ENCODE measurements around the gene TRMT2A.

The TRMT2A gene

DNA sequence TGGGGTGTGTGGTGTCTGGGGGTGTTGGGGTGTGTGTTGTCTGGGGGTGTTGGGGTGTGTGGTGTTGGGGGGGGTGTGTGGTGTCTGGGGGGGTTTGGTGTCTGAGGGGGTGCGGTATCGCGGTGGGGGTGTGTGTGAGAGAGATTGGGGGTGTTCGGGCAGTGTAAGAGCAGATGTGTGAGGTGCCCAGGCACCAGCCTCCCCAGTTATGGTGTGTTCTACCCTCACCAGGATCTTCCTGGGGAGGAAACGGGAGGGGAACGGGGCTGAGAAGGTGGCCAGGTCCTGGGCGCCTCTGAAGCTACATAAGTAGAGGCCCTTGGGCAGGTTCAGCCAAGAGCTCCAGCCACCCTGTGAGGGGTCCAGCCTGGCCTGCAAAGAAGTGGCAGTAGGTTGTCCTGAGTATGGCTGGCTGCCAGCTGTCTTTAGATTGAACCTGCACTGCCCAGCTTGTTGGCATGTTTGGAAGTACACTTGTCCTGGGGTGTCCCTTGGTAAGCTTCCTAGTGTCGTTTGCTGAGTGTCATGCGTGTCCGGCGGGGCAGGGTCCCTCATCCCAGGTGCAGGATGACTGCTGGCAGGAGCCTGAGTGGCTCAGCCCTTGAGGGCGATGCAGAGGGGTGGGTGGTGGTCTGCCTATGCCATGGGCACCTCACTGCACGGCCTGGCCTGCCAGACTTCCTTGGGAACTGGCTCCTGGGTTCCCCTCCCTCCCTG, 6.5 kb upstream of the TRMT2A start:
- DNase-seq (ENCODE audit: low read depth in 1 of 2, low spot score in 1 of 2), result no peak

DNA sequence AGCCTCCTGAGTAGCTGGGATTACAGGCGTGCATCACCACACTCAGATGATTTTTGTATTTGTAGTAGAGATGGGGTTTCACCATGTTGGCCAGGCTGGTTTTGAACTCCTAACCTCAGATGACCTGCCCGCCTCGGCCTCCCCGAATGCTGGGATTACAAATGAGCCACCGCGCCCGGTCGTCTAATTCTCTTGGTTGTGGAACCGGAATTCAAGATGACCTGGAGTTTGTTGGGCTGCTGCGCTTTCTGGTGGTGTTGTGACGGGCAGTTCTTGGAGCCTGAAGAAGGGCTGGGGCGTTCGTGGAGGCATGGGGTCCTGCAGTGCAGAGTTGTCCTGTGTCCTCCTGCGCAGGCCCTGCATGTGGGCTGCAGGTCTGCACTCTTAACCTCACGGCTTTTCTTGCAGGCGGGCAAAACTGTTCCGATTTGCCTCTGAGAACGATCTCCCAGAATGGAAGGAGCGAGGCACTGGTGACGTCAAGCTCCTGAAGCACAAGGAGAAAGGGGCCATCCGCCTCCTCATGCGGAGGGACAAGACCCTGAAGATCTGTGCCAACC, 4.9 kb upstream of the TRMT2A start:
- no peak for DNase-seq (ENCODE audit: low read depth in 1 of 2, low spot score in 1 of 2)

DNA sequence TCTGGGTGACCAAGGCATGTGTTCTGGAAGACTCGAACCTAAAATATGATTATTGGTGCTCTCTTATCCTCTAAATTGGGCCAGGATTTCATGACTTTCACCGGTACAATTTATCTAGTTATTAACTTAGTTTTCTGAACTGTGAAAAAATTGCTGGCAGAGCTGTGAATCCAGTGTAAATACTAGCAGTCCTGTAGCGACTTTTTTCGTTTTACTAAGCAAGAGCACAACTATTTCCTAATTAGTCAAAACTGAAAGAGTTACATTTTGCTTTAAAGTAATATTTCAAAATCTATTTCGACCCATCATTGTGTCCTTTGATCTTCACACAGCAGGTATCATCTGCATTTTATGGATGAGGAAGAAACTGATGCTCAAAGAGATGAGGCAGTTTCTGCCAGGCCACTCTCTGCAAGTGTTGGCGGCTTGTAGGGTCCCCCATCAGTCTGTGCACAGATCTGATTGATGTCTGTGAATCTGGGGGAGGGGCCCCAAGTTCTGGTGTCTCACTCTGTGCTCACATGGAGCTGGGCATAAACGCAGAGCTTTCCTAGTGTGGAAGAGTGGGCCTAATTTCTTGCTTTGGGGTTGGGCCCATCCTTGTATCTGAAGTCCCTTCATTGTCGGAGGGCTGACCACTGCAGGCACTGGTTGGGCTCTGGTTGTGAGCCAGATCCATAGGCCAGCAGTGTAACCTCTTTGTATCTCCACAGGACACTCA, 1.4 kb upstream of the TRMT2A start:
- no peak for DNase-seq (ENCODE audit: low read depth in 1 of 2, low spot score in 1 of 2)

DNA sequence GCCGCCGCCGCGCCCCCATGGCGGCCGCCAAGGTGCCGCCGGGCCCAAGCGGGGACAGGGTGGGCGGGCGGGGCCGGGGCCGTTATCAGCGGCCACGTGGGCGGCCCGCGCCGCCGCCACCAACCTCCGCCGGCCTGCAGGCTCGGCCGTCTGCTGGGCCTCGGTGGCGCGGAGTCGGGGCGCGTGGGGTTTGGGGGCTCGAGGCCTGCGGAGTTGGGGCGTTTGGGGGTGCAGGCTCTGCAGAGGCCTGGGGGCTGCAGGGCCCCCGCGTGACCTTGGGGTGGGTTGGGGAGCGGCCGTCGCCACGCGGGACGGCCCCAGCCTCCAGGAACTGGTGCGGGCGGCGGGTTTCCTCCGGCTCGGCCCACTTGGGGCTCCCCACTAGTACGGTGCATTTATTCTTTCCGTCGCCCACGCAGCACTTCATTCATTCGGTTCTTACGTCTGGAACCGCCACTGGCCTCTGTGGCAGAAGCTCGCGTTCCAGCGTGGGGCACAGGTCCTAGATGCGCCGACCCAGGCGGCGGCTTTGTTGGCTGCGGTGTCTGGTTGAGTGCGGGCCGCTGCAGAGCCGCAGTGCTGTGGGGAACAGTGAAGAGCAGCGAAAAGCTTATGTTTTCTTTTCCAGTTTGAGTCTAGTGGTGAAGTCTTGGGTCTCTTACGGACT, 740 bp upstream of the TRMT2A start:
- DNase-seq (ENCODE audit: low read depth in 1 of 2, low spot score in 1 of 2), result peak; percentile 64 to 81

DNA sequence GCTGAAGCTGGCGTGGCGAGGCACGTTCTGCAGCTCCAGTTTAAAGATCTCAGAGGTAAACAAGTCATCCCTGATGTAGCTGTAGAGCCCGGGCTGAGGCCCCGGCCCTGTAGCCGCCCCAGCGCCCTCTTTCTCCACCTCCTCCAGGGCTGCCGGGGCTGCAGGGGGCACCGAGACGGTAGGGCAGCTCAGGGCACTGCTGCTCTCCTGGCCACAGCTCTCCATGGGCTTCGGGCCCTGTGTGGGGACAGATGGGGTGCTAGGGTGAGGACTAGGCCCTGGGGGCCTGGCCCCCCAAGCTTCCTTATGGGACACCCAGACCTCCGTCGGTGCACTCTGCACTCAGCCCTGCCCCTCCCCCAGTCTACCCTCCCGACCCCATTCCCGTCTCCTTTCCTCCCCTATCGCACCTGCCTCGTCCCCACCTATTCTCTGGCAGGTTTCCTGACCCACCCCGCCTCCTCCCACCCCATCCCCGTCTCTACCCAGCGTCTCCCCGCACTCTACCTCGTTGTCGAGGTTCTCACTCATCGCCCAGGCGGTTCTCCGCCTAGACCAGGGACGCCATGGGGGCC, 563 bp downstream of the TRMT2A start:
- no peak for DNase-seq (ENCODE audit: low read depth in 1 of 2, low spot score in 1 of 2)

DNA sequence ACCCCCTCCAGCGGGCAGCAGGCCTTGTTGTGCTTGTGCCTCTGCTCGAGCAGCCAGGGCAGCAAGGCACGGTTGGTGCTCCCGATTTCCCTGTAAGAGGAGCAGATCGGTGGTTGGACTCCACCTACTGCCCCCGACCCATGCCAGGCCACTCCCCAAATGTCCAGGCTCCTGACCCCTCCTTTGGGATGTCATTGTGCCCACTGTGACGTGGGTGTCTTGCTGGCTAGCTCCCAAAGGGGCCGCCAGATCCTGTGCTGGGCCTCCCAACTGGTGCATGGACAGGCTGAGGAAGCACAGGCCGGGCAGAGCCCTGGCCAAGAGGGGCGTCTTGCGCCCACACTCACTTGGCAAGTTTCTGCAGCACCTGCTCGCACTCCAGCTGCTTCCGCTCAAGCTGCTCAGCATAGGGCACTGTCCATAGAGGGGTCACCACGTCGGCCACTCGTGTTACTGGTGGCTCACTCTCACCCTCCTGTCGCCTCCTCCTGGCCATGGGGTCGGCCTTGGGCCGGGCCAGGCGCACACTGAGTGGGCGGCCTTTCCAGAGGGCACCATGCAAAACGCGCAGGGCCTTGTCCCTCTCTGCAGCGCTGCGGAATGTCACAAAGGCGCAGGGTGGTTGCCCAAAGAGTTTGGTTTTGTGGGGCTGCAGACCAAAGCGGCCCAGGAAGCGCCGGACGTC, 1.2 kb downstream of the TRMT2A start, which contains the start of gene RANBP1:
Gene RANBP1 (plus strand): TSS at position 414 of the 685 bp plus-strand sequence. CDS start 81 bp downstream, at position 495.
- DNase-seq (ENCODE audit: low read depth in 1 of 2, low spot score in 1 of 2), result no peak

DNA sequence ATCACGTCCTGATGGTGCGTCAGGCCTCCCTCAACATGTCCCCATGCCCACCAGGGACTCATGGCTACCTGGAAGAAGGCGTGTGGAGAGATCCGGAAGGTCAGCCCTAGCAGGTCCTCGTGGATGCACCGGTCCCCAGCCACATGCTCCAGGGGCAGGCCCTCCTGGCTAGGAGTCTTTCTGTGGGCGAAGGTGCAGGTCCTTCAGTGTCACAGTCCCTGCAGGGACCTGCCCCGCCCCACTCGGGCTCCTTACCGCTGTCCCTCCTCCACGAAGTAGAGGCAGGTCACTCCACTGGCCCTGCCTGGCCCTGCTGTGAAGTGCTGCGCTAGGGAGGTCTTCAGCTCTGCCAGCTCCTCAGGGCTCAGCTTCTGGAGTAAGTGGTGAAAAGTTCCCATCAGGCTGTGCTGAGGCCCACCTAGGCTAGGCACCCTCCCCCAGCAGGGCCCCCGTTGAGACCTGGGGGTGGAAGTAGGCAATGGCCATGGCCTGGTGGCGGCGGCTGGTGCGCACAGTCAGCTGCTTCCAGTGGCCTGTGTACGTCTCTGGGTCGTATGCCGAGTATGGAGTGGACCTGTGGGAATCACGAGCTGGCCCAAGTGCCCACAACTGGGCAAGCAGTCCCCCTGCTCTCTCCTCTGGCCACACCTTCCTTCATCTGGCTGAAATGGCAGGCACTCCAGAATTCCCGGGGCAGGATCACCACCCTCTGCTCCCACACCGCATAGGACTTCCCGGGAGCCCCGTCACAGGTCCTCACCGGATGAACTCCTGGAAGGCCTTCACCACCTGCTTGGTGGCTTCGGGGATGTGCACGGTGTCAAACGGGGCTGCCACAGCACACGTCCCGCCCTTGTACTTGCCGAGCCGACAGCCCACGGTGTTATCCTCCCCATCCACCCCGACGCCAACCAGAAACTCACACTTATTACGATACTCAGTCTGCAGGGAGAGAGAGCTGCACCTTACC, 2.2 kb downstream of the TRMT2A start:
- no peak for DNase-seq (ENCODE audit: low read depth in 1 of 2, low spot score in 1 of 2)

DNA sequence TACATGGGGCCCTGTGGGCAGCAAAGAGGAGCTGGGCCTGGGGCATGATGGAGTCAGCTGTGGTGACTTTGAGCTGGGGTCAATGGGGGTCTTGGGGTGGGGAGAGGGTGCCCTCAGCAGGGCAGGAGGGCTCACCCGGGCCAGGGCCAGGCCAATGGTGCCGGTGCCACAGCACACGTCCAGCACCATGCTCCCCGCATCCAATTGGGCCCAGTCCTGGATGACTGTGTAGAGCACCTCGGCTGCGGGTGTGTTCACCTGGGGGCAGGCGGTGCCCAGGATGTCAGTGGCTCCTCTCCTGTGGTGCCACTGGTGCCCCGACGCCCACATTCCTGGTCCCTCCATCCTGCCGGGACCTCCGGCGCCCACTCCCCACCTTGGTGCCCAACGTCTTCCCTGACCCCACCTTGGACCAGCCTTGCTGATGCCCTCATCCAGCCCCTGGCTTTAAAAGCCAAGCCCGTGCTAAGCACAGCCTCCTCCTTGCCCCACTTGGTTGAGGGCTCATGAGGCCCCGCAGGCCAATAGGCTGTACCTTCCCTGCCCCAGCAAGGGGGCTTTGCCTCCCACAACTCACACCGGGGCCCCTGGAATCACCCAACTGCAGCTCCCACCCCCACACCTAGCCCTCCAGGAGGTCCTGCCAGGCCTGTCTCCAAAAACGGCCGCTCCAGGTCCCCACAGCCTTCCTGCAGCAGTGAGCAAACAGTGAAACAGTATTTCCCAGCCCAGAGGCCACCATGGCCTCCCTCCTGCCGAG, 3.3 kb downstream of the TRMT2A start:
- no peak for DNase-seq (ENCODE audit: low read depth in 1 of 2, low spot score in 1 of 2)

DNA sequence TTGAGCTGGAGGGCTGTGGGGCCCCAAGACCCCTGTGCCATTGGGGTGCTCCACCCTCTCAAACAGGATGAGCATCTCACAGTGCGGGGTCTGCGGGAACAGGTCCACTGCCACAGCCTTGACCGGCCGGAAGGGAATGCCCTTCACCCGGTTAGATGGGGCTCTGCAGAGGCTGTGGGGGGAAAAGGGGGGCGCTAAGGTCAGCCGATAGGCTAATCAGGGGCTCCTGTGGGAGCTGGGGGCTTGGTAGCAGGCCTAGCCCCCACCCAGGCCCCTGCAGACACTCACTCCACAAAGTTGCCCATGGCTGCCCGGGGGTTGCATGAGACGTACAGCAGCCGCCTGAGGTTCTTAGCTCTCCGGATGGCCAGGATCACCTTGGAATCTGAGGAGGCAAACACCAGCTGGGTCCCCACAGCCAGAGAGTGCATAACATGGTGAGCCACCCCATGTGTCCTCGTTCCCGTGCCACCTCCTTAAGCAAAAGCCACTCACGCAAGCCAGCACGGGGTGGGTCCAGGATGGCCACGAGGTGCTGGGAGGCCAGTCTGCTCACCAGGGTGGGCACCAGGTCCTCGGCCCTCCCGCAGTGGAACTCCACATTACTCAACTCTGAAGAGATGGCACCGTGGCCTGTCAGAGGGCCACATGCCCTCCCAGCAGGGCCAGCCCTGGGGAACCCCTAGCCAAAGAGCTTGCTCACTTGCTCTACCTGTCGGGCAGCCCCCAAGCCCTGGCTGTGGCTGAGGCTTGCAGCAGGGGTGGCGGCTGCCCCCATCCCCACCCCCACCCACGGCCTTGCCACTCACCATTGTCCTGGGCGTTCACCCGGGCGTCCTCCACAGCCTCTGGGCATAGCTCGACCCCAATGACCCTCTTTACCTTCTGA, 4.2 kb downstream of the TRMT2A start:
- DNase-seq (ENCODE audit: low read depth in 1 of 2, low spot score in 1 of 2), result no peak

DNA sequence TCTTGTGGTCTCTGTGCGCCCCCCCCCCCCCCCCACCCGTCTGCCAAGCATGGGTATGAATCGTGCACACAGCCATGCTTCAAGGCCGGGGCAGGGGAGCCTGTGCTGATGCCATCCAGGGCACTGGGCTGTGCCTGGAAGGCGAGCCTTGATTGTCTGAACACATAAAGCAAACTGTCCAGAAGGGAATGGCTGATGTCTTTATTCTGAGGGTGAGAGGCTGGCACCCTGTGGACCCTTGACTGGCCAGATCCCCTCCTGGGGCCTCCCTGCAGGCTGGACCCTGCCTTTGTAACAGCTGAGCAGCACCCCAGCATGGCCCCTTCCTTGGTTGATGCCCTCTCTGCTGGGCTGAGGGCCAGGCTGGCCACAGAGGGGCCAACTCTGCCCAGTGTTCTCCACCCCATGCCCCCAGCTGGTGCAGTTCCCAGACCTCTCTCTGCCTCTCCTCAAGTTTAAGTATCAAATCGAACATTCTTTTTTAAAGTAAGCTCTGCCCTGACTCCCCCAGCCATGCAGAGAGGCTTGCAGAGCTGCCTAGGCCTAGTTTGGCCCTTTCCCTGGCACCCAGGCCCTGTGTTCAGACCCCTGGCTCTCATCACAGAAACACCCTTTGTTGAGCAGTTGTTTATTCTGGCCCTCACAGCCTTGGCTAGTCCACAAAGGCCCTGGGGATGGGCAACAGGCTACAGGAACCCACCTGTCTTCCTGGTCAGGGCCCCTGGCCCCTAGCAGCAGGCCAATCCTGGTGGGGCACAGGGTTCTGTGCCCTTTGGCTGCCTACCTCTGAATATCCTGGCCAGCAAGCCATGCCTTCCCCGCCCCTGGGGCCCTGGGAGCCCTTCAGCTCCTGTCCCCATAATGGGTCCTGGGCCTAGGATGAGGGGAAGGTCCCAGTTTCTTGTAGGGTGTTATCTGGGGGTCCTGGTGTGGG, 5.1 kb downstream of the TRMT2A start:
- no peak for DNase-seq (ENCODE audit: low read depth in 1 of 2, low spot score in 1 of 2)

DNA sequence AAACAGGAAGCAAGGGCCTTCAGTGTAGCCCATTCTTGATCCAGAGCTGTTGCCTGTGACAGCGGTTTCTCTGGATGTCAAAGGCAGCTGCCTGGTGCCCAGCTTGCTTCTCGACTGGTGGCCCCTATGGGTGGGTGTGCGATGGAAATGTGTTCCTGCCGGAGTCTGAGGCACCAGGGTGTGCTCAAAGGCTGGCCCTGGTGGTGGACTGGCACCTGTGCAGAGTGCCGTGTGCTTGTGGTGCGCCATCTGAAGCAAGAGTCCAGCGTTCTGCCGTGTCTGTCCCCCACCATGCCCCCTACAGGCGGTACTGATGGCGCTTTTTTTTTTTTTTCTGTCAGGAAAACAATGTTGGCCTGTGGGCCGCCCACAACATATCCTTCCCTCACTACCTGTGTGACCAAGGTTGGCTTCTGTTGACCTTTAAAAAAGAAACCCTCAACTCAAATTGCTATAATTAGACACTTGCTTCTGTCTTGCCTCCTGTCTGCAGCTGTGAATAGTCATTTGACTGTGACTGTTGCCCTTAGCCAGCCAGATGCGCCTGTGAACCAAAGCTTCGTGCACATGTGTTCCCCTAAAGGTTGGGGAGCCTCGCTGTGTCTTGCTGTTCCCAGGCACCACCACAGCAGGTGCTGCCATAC, 5.9 kb downstream of the TRMT2A start:
- no peak for DNase-seq (ENCODE audit: low read depth in 1 of 2, low spot score in 1 of 2)

DNA sequence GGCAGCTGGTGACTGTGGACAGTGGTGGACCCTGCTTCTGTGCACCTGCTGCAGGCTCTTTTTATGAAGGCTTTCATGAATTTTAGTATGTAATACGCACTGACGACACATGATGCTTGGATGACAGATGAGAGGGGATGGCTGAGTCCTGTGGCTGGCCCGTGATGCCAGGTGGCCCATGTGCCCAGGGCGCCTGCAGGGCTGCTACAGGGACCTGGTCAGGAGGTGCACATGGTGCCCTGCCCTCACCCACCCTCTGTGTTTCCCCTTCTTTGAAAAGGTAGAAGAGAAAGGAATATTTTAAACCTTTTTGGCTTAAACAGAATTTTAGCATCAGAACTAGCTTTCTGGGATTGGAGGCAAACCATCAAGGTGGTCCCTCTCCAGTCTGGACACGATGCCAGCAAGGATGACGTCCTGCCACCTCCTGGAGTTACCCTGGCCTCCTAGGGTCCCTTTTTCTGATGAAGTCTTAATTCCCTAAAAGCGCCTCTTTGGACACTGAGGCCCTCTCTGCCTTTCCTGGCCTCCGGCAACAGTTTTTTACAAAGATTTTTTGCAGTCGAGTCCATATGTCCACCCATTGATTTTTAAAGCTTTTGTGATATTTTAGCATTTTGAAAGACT, 6.6 kb downstream of the TRMT2A start:
- no peak for DNase-seq (ENCODE audit: low read depth in 1 of 2, low spot score in 1 of 2)

DNA sequence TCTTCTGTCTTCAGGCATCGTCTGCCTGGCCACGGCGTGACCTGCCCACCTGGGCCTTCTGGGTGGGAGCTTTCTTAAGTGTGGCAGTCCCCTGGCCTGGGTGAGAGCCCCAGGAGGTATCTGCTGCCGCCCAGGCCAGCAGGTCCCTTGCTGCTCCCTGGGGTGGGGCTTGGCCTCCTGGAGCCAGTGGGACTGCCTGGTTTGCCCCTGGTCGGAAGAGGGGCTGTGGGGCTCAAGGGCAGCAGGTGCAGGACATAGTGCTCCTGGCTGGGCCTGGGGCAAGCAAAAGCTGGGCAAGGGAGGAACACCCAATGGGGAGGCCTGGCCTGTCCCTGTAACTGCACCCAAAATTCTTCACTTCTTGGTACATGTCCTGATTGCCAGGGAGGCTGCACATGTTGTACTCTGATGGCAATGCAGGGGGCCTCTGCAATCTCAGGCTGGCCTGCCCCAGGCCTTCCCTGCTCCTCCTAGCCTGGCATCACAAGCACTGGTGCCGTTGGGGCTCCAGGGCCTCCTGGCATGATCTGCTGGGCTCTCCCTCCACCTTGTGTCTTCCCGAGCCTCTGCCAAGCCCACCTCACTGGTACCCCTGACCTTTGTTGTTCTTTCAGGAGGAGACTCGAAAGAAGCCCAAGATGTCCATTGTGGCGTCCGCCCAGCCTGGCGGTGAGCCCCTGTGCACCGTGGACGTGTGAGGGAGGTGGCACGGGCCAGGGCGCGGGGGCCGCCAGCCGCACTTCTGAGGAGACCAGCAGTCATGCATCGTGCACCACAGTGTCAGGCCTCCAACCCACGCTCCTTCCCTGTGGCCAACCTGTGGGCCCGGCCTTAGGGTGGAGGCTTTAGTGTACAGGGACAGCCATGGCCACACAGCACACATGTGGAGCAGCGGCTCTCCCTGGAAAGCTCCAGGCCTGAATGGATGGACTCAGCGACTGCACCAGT, 7.3 kb downstream of the TRMT2A start:
- DNase-seq (ENCODE audit: low read depth in 1 of 2, low spot score in 1 of 2), result no peak

DNA sequence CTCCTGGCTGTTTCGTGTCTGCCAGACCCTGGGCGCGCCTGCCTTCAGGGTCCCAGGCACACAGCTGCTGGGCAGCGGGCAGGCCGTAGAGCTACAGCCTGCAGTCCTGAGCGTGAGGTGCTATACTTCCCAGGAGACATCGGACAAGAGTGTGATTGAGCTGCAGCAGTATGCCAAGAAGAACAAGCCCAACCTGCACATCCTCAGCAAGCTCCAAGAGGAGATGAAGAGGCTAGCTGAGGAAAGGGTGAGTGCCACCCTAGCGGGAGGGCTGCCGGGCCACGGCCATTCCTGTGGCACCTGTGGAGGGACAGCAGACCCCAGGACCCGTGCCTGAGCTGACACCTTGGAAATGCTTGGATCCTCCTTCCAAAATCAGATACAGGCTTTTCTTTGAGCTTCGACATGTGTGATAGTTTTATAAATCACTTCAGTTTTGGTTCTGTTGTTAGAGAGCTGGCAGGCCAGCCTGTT, 8.2 kb downstream of the TRMT2A start:
- DNase-seq (ENCODE audit: low read depth in 1 of 2, low spot score in 1 of 2), result no peak

All from activated CD4-positive, alpha-beta T cell treated with anti-CD3 and anti-CD28 coated beads, Interleukin-2, amount 50 U/mL, for 24 hours (primary cell).